ENCODE measurements around the gene HIVEP1. TPM values are rescaled to one million over a fixed set of nuclear protein-coding genes. Genes with fewer than 3 reads are reported as not detected.

HIVEP1 gene
- total RNA-seq, 1 experiment from 2014 or later = 6.6 TPM

DNA sequence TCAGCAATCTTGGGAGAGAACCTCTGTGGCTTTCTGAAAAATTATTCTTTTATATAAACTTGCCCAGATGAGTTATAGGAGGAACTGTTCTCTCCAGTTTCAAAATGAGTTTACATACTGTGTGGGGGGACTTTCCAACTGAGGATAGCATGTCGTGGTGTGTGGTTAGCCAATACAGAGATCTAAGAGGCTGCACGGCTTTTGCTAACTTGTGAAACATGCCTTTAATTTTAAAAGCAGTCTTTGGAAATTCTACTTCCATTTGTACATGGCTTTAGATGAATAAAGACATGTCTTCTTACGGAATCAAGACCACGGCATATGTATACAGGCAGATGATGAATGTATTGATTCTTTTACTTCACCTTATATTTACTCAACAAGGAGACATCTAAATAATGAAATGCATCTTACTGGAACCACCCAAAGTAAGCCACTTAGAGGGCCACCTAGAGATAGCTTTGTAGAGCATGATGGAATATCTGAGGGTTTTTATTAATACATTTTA is 39.8 kb downstream of the HIVEP1 start:
- Histone ChIP-seq H3F3A (ENCODE audit: low read length, unreplicated experiment) (no peaks in the 10 kb centered on the region), H3K27ac (ENCODE audit: low read length) (no peak overlapping the region), H3K79me2 (ENCODE audit: low read length) (no peaks in the 10 kb centered on the region), H3K9me2 (replicated peaks; ENCODE audit: low read length) (no peaks in the 10 kb centered on the region), H3K4me1 (ENCODE audit: insufficient read depth, low read length) (no peaks in the 10 kb centered on the region), H3K4me2 (ENCODE audit: low read length) (no peak overlapping the region), H3K36me3 (ENCODE audit: low read depth, low read length) (no peaks in the 10 kb centered on the region), H4K20me1 (ENCODE audit: low read length) (no peaks in the 10 kb centered on the region), H3K4me3 (ENCODE audit: low read length) (no peak overlapping the region), H3K9ac (ENCODE audit: low read length) (no peak overlapping the region), H3K9me3 (ENCODE audit: low read length) (no peaks in the 10 kb centered on the region), H3K27me3 (ENCODE audit: low read length) (no peaks in the 10 kb centered on the region), H2AFZ (ENCODE audit: low read length) (no peak overlapping the region)
- BruUV-seq (replicated peaks) = no TSS peak
- intact Hi-C loops (cut with micrococcal nuclease) = no loop called here
- ATAC-seq (no peak), DNase-seq (no peak)
- TF ChIP-seq EZH2phosphoT487 (IDR thresholded peaks at IDR 0.05; ENCODE audit: borderline replicate concordance, low read length) = no peak
- TF ChIP-seq EZH2 (IDR thresholded peaks at IDR 0.05; ENCODE audit: low read length, unreplicated experiment) = no peak
- ChIA-PET CTCF (no interaction called here), POLR2A (ENCODE audit: unreplicated experiment) (interaction anchor here (0.7 kb wide), 1 partner anchor 845 kb away, joined by 4 read pairs; no protein-coding TSS in a partner anchor)

DNA sequence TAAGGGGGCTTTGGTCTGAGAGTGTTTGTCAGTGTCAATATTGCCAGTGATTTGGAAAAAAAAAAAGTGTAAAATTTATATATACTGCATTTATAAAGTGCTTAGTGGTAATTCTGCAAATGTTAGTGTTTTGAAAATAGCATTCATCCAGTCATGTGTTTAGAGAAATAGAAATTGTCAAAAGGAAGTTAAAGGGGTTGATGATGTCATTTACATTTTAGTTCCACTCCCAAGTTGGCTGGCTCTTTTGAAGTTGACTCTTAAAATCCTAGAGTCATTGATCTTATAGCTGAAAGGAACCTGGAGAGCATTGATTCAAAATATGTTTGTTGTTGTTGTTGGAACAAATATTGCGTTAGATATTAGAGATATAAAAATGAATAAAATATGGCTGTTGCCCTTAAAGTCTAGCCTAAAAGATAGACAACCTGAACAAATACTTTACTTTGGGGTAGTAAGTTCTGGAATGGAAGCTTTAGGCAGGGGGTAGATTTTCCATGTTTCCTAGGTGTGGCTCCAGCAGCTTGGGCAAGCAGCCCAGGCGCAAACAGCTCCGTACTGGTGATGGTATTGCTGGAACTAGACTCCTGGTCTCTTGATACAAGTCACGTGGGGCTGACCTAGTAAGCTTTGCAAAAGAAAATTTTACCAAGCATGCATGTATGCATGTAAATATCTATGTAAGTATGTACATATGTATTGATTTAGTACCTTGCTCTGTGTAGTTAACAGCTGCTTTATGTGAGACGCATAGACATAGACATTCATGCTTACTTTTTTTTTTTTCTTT is 46.3 kb downstream of the HIVEP1 start:
- Histone ChIP-seq H3K4me2 (ENCODE audit: low read length) (no peak overlapping the region), H3K9me3 (ENCODE audit: low read length) (no peaks in the 10 kb centered on the region), H3K4me1 (ENCODE audit: insufficient read depth, low read length) (no peaks in the 10 kb centered on the region), H3K4me3 (ENCODE audit: low read length) (no peak overlapping the region), H4K20me1 (ENCODE audit: low read length) (no peaks in the 10 kb centered on the region), H3K27ac (ENCODE audit: low read length) (no peak overlapping the region), H3K9ac (ENCODE audit: low read length) (no peak overlapping the region), H2AFZ (ENCODE audit: low read length) (no peak overlapping the region), H3K79me2 (ENCODE audit: low read length) (0 out of 2 replicates have a peak, but pooled peaks cover 4% of the 10 kb centered on the region), H3F3A (ENCODE audit: low read length, unreplicated experiment) (no peaks in the 10 kb centered on the region), H3K27me3 (ENCODE audit: low read length) (no peaks in the 10 kb centered on the region), H3K36me3 (ENCODE audit: low read depth, low read length) (no peaks in the 10 kb centered on the region), H3K9me2 (replicated peaks; ENCODE audit: low read length) (no peaks in the 10 kb centered on the region)
- no TSS peak for BruUV-seq (replicated peaks)
- TF ChIP-seq, protein P1, sequence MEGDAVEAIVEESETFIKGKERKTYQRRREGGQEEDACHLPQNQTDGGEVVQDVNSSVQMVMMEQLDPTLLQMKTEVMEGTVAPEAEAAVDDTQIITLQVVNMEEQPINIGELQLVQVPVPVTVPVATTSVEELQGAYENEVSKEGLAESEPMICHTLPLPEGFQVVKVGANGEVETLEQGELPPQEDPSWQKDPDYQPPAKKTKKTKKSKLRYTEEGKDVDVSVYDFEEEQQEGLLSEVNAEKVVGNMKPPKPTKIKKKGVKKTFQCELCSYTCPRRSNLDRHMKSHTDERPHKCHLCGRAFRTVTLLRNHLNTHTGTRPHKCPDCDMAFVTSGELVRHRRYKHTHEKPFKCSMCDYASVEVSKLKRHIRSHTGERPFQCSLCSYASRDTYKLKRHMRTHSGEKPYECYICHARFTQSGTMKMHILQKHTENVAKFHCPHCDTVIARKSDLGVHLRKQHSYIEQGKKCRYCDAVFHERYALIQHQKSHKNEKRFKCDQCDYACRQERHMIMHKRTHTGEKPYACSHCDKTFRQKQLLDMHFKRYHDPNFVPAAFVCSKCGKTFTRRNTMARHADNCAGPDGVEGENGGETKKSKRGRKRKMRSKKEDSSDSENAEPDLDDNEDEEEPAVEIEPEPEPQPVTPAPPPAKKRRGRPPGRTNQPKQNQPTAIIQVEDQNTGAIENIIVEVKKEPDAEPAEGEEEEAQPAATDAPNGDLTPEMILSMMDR (conservative IDR thresholded peaks at IDR 0.05; ENCODE audit: low read depth, low read length) = no peak
- TF ChIP-seq EZH2 (IDR thresholded peaks at IDR 0.05; ENCODE audit: low read length, unreplicated experiment) (no peak), EZH2phosphoT487 (IDR thresholded peaks at IDR 0.05; ENCODE audit: borderline replicate concordance, low read length) (no peak)
- intact Hi-C loops (cut with micrococcal nuclease) = no loop called here
- ChIA-PET CTCF (no interaction called here), POLR2A (ENCODE audit: unreplicated experiment) (no interaction called here)
- ATAC-seq (no peak), DNase-seq (no peak)

DNA sequence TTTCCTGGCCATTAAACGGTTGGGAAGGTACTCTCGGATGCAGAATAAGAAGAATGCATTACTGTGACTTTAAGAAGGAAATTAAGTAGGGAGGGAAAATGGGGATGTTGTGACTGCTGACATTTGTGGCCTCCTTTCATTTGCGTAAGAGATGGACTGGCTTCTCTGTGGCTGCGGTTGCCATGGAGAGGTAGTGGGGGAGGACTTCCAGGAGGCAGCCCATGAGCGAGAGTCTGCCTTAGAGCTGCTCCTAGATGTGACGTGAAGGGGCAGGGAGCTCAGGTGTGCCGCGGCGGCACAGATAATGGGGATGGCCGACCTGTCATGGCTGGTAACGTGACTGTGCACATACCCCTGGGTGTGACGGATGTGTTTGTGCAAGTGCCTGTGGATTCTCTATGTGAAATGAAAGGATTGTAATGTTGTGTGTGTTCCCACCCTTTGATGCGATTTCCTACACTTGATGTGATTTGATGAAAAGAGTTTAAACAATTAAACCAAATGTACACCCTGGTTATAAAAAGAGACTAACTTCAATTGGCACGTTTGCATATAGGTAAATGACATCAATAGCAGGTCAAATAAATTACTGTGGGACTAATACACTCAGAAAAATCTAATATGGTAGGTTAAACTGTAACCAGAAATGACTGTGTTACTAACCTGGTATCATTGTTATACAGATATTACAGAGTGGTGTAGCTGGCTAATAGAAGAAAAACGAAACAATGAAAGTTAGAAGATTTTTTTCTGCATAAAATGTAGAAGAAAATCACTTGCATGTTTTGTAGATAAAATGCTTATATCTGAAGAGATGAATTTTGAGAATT is 48.9 kb downstream of the HIVEP1 start:
- H3K4me2 ChIP-seq (ENCODE audit: low read length) = no peak overlapping the region
- CTCF ChIA-PET = no interaction called here

More for the DNA sequence above, 48.9 kb downstream of the HIVEP1 start:
- Histone ChIP-seq H4K20me1 (ENCODE audit: low read length) (0 out of 2 replicates have a peak, but pooled peaks cover 5% of the 10 kb centered on the region), H3K27ac (ENCODE audit: low read length) (no peak overlapping the region), H2AFZ (ENCODE audit: low read length) (no peak overlapping the region), H3F3A (ENCODE audit: low read length, unreplicated experiment) (no peaks in the 10 kb centered on the region), H3K79me2 (ENCODE audit: low read length) (peaks cover 10% of the 10 kb centered on the region; the same call in 1 of the 2 replicates), H3K4me3 (ENCODE audit: low read length) (no peak overlapping the region), H3K9me2 (replicated peaks; ENCODE audit: low read length) (no peaks in the 10 kb centered on the region), H3K36me3 (ENCODE audit: low read depth, low read length) (no peaks in the 10 kb centered on the region), H3K27me3 (ENCODE audit: low read length) (no peaks in the 10 kb centered on the region), H3K4me1 (ENCODE audit: insufficient read depth, low read length) (peaks cover 12% of the 10 kb centered on the region; the same call in 1 of the 2 replicates), H3K9ac (ENCODE audit: low read length) (no peak overlapping the region), H3K9me3 (ENCODE audit: low read length) (no peaks in the 10 kb centered on the region)
- DNase-seq = no peak
- no TSS peak for BruUV-seq (replicated peaks)
- TF ChIP-seq, protein P1 (conservative IDR thresholded peaks at IDR 0.05; ENCODE audit: low read depth, low read length) = no peak
- TF ChIP-seq EZH2phosphoT487 (IDR thresholded peaks at IDR 0.05; ENCODE audit: borderline replicate concordance, low read length) = no peak
- no peak for TF ChIP-seq EZH2 (IDR thresholded peaks at IDR 0.05; ENCODE audit: low read length, unreplicated experiment)
- POLR2A ChIA-PET (ENCODE audit: unreplicated experiment) = no interaction called here
- intact Hi-C loops (cut with micrococcal nuclease) = no loop called here
- ATAC-seq = no peak
